Stimulated activated CD8-positive, alpha-beta memory T cell treated with anti-CD3 and anti-CD28 coated beads, Interleukin-2, amount 100 ng/mL, for 1 hour (primary cell): ENCODE results near the gene BTBD8.

ENCODE experiments used
- DNase-seq, 2 donors: peaks; one replicate each; pipeline ENCODE4 v3.0.0-alpha.2; 2020; ENCODE audit warnings: low read depth in 2 of 2

BTBD8 gene

GRCh38 chr1:92094090-92094489, 13.9 kb downstream of the BTBD8 start:
- no peak for DNase-seq

GRCh38 chr1:92094595-92094994, 14.4 kb downstream of the BTBD8 start:
- DNase-seq = no peak

- no peak for DNase-seq
Measured at GRCh38 chr1:92095874-92096273, 15.7 kb downstream of the BTBD8 start.

GRCh38 chr1:92096317-92096716, 16.2 kb downstream of the BTBD8 start:
- no peak for DNase-seq

DNA sequence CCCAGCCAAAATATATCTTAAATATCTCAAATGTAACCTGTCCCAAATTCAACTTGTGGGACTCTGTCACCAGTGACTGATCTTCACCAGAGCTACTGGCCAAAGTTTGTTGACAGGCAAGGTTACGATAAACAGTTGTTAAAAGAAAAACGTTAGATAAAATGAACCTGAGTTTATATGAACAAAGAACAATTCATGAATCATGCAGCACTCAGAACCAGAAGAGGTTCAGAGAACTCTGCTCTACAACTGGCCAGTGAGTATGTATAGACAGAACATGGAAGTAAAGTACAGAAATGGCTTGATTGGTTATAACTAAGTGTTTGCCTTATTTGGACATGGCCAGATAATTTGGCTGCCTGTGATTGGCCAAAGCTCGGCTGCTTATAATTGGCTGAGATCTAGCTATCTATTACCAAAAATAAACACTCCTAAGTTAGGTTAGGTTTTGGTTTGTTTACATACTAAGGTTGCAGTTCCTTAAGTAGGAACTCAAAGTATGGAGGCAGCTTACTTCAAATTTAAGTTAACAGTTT, 25.5 kb downstream of the BTBD8 start:
- no peak for DNase-seq

- no peak for DNase-seq
Measured at GRCh38 chr1:92108631-92109030, 28.5 kb downstream of the BTBD8 start.

DNA sequence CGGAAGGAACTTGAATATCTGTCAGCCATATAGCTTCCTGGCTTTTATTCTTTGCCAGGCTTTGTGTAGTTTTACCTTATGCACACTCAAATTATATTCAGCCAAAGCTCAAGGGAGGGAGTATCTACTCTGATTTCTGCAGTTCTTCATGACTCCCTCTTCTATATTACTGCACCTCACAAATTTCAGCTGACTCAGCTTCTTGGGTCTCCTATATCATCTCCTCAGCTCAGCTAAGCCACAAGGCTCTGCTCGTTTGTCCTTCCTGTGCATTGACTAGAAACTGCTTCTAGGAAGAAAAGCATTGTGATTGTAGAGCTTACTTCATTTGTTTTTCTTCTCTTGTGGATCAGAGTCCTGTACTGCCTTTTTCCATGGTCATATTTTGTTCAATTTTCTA, 37.4 kb downstream of the BTBD8 start:
- no peak for DNase-seq

GRCh38 chr1:92118826-92119225, 38.7 kb downstream of the BTBD8 start:
- DNase-seq = no peak

DNA sequence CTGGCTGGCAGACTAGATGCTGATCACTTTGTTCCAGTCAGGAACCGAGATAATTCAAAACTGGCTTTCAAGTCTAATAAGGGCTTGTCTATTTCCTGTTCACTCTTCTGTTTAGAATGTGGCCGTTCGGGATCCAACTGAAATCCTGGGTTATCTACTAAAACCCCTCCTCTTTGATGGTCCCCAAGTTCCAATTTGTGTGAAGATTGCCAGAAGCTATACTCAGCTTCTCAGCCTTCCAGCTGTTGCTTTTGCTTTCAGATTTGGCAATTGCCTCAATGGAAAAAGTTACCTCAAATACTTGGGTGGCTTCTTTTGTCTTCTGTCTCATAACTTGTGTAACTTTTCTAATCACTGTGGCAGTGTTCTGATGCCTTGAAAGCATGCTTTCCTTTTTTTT, 43.7 kb downstream of the BTBD8 start:
- DNase-seq = no peak

DNA sequence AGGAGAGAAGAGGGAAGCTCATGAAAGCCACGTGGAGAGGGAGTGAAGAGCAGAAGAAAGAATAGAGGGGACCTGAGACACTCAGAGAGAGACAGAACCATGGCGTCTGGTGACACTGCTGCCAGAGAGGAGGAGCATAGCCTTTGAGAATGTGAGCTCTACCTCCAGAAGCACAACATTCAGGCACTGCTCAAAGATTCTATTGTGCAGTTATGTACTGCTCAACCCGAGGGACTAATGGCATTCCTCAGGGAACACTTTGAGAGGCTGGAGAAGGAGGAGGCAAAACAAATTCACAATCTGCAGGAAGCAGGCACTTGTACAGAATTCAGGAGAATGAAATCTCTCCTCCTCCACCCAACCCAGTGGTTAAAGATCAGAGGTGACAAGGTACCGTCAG, 45.1 kb downstream of the BTBD8 start:
- DNase-seq = no peak

- DNase-seq = no peak
Measured at GRCh38 chr1:92126088-92126487, 45.9 kb downstream of the BTBD8 start.

GRCh38 chr1:92134331-92134730, 54.2 kb downstream of the BTBD8 start:
- no peak for DNase-seq

DNA sequence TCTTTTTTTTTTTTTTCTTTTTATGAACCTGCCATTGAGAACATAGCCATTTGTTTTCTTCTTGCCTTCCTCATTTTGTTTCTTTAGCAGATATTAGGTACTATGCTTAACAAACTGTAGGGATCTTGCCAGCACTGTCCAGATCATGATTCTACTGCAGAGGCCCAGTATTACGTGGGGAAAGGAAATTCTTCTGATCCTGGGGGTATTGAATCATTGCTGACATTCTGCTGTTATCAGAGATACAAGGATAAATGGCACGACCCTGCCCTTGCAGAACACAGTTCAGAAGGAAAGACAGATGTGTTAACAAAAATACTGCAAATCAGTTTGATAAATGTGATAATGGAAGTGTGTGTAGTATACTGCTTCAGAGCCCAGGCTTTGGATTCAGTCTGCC, 56.2 kb downstream of the BTBD8 start:
- DNase-seq = no peak

- no peak for DNase-seq
Measured at GRCh38 chr1:92154934-92155333, 74.8 kb downstream of the BTBD8 start.

- DNase-seq = no peak
Measured at GRCh38 chr1:92159593-92159992, 79.4 kb downstream of the BTBD8 start.

GRCh38 chr1:92165389-92165788, 85.2 kb downstream of the BTBD8 start:
- no peak for DNase-seq

GRCh38 chr1:92167151-92167550, 87.0 kb downstream of the BTBD8 start:
- no peak for DNase-seq

DNA sequence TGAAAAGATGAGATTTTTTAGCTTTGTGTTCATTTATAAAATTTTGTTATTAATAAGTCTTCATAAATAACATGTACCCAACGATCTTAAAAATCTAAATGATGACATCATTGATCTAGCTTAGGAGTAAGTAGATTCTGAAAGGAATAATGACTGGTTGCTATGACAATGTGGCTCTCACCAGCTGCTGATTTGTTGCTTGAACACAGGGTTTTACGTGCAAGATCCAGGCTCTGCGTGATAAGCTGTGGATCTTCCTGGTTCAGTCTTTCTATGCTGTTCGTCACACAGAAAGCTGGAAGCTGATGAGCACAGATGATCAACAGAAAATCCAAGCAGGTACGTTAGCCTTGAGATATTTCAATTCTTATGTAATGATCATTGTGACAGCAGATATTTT, 88.5 kb downstream of the BTBD8 start:
- DNase-seq = no peak

DNA sequence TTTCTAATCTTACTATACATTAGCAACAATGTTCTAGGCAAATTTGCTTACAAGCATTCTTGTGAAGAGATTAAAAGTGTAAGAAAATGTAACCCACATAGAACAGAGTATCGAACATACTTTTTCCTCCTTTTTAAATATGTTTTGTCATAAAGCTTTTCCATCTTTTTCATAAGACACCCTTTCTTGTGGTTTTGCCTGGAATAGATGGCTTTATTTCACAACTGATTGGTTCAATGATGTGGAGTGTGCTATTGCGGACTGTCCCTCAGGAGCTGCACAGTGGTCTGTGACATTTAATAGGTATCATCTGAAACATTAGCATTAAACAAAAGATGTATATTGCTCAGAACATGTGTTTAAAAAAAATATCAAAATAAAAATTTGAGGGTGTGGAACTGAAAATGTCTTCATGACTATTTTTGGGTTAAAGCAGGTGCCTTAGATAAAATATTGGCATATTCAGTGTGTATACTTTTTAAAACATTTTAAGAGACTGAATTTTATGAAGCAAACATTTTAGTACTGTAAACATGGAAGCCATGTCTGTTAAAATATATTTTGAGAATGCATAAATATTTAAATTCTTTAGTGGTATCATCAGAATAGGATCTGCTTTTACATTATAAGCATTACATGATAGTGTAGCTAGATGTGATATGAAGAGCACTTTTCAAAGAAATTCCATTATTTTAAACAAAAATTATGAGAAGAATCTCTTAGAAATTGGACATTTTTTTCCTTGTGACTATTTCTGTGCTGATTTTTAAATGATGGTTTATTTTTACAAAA, 89.3 kb downstream of the BTBD8 start:
- no peak for DNase-seq

- DNase-seq = no peak
Measured at GRCh38 chr1:92184632-92185031, 104.5 kb downstream of the BTBD8 start.

GRCh38 chr1:92186081-92186480, 105.9 kb downstream of the BTBD8 start:
- no peak for DNase-seq

- DNase-seq = no peak
Measured at GRCh38 chr1:92188436-92189255, 108.5 kb downstream of the BTBD8 start.

DNA sequence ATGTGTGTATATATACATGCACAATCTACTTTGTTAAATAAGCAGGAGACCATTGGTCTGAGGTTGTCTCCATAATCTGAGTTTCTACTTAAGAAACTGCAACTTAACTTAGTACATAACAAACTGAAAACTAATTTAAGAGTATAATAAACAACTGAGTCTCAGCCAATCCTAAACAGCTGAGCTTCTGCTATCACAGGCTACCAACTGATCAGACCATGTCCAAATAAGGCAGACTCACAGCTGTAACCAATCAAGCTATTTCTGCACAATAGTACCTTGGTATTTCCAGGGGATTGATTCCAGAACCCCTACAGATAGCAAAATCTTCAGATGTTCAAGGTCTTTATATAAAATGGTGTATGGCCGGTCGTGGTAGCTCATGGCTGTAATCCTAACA, 111.6 kb downstream of the BTBD8 start:
- DNase-seq = no peak
